Ishikawa (cell line): ENCODE results near the gene NPSR1.

Experiments
- CEBPB ChIP-seq: IDR thresholded peaks from 2 replicates; pipeline ENCODE4 v1.6.1; 2012
- CREB1 ChIP-seq: IDR thresholded peaks from 2 replicates; pipeline ENCODE4 v1.6.1; 2012; ENCODE audit warnings: low read depth
- EGR1 ChIP-seq: IDR thresholded peaks from 2 replicates; pipeline ENCODE4 v1.6.1; 2012
- EP300 ChIP-seq: IDR thresholded peaks from 2 replicates; pipeline ENCODE4 v1.6.1; 2012; ENCODE audit warnings: borderline replicate concordance
- FOXM1 ChIP-seq: IDR thresholded peaks from 2 replicates; pipeline ENCODE4 v1.6.1; 2012; ENCODE audit warnings: low read depth, borderline replicate concordance
- MAX ChIP-seq: IDR thresholded peaks from 2 replicates; pipeline ENCODE4 v1.6.1; 2012
- NFIC ChIP-seq: IDR thresholded peaks from 2 replicates; pipeline ENCODE4 v1.6.1; 2012
- RAD21 ChIP-seq: IDR thresholded peaks from 2 replicates; pipeline ENCODE4 v1.6.1; 2012; ENCODE audit warnings: low read depth
- TAF1 ChIP-seq: IDR thresholded peaks from 2 replicates; pipeline ENCODE4 v1.6.1; 2012; ENCODE audit warnings: low read depth, mild to moderate bottlenecking
- TCF12 ChIP-seq: IDR thresholded peaks from 2 replicates; pipeline ENCODE4 v1.6.1; 2012; ENCODE audit warnings: low read depth
- TEAD4 ChIP-seq: IDR thresholded peaks from 2 replicates; pipeline ENCODE4 v1.6.1; 2012
- YY1 ChIP-seq: IDR thresholded peaks from 2 replicates; pipeline ENCODE4 v1.6.1; 2012; ENCODE audit warnings: low read depth
- ZBTB7A ChIP-seq: IDR thresholded peaks from 2 replicates; pipeline ENCODE4 v1.6.1; 2012; ENCODE audit warnings: low read depth
- TF ChIP-seq, protein P1 (sequence below): IDR thresholded peaks from 2 replicates; pipeline ENCODE4 v1.6.1; 2012
- TF ChIP-seq, protein P2 (sequence below): IDR thresholded peaks from 2 replicates; pipeline ENCODE4 v1.6.1; 2012; ENCODE audit warnings: low read depth, mild to moderate bottlenecking

NPSR1 gene

DNA sequence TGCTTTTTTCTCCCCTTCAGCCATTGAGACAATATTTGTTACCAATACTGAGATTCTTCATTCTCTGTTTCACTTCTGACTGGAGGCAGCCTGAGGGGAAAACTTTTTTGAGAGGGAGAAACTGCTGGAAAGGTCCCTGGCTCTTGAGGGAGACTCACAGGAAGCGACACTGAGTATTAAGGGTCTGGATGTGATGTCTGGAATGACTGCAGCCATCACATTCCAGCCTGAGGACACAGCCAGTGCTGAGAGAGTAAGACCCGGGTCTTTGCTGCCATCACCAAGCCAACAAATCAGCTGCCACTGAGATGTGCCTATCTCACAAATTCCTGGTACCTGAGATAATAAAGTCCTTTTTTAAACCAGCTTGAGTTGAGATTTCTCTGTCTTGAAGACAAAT, 221.9 kb downstream of the NPSR1 start:
- TF ChIP-seq NFIC, result no peak
- no peak for TF ChIP-seq EGR1
- no peak for TF ChIP-seq RAD21
- no peak for TF ChIP-seq TEAD4

GRCh38 chr7:34886856-34887255, 228.8 kb downstream of the NPSR1 start:
- TF ChIP-seq TCF12 (no peak), FOXM1 (no peak), RAD21 (no peak), CEBPB (no peak), TEAD4 (no peak), NFIC (no peak), CREB1 (no peak), EP300 (no peak), ZBTB7A (no peak), MAX (no peak), EGR1 (no peak), TAF1 (no peak), YY1 (no peak)
- TF ChIP-seq, protein P1, sequence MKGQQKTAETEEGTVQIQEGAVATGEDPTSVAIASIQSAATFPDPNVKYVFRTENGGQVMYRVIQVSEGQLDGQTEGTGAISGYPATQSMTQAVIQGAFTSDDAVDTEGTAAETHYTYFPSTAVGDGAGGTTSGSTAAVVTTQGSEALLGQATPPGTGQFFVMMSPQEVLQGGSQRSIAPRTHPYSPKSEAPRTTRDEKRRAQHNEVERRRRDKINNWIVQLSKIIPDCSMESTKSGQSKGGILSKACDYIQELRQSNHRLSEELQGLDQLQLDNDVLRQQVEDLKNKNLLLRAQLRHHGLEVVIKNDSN, result no peak
- TF ChIP-seq, protein P2, sequence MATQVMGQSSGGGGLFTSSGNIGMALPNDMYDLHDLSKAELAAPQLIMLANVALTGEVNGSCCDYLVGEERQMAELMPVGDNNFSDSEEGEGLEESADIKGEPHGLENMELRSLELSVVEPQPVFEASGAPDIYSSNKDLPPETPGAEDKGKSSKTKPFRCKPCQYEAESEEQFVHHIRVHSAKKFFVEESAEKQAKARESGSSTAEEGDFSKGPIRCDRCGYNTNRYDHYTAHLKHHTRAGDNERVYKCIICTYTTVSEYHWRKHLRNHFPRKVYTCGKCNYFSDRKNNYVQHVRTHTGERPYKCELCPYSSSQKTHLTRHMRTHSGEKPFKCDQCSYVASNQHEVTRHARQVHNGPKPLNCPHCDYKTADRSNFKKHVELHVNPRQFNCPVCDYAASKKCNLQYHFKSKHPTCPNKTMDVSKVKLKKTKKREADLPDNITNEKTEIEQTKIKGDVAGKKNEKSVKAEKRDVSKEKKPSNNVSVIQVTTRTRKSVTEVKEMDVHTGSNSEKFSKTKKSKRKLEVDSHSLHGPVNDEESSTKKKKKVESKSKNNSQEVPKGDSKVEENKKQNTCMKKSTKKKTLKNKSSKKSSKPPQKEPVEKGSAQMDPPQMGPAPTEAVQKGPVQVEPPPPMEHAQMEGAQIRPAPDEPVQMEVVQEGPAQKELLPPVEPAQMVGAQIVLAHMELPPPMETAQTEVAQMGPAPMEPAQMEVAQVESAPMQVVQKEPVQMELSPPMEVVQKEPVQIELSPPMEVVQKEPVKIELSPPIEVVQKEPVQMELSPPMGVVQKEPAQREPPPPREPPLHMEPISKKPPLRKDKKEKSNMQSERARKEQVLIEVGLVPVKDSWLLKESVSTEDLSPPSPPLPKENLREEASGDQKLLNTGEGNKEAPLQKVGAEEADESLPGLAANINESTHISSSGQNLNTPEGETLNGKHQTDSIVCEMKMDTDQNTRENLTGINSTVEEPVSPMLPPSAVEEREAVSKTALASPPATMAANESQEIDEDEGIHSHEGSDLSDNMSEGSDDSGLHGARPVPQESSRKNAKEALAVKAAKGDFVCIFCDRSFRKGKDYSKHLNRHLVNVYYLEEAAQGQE, result no peak

DNA sequence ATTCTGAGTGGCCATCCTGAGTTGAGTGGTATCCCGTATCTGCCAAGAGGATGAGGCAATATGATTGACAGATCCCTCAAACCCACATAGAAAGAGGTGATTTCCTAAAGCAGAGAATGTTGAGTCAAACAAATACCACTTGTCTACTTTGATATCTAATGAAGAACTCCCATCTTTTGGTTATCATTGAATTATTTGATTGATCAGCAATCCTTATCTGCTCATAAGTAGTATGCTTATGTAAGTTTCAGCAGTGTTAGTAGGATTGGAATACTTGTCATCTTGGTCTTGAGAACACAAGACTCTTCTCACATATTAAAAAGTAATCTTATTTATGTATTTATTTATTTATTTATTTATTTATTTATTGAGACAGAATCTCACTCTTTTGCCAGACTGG, 231.9 kb downstream of the NPSR1 start:
- TF ChIP-seq CEBPB (no peak), CREB1 (no peak), EP300 (no peak), RAD21 (no peak), FOXM1 (no peak), EGR1 (no peak), TAF1 (no peak), ZBTB7A (no peak)
- TF ChIP-seq, protein P2, result no peak
- TF ChIP-seq, protein P1, result no peak

- TF ChIP-seq TAF1, result no peak
- no peak for TF ChIP-seq EGR1
- TF ChIP-seq, protein P2, result no peak
- TF ChIP-seq RAD21, result no peak
- TF ChIP-seq CEBPB, result no peak
These were observed 237.2 kb downstream of the NPSR1 start for GRCh38 chr7:34895202-34895601.
